K562 (cell line): ENCODE data around the gene UMAD1.

ENCODE experiments used
- ADNP ChIP-seq: fragments of 200-800 bp; sonication (Bioruptor generic); IDR thresholded peaks from 2 replicates; pipeline ENCODE4 v1.6.1; 2016; ENCODE audit warnings: missing genetic modification characterization, missing compliant biosample characterization
- CTCF ChIP-seq, 3 experiments: IDR thresholded peaks in 2 of 3; conservative IDR thresholded peaks in 1 of 3; 2 replicates each; pipeline ENCODE4 v1.5.1; 2011 to 2012; ENCODE audit warnings: low read length in 3 of 3, mild to moderate bottlenecking in 3 of 3, control low read depth in 2 of 3, improper control_type of control experiment in 1 of 3, inconsistent platforms in 1 of 3, low read depth in 1 of 3, mixed read lengths in 1 of 3, moderate library complexity in 1 of 3; ENCODE audit not compliant: insufficient read depth in 2 of 3

- TF ChIP-seq ADNP (tag) (no peak), CTCF (IDR thresholded peaks at IDR 0.05 in 2 of 3, conservative IDR thresholded peaks at IDR 0.05 in 1 of 3; ENCODE audit: insufficient read depth in 2 of 3, low read depth in 1 of 3, low read length in 3 of 3) (no peak)
These were observed 101.7 kb downstream of the UMAD1 start for GRCh38 chr7:7742223-7742622.
